GM18907 (cell line): ENCODE measurements around the gene NPIPB4.
A peak's percentile ranks its signal among the peaks of the same experiment; 100 is the strongest.
"Not testable (repeated sequence)": the region's sequence is repeated elsewhere in the genome, so short reads cannot be mapped to it uniquely, and the experiment has no call there.

Source experiments
- ATAC-seq: cut with Tn5 transposase; IDR thresholded peaks from one replicate; pipeline ENCODE4 v1.9.1; 2021; ENCODE audit warnings: mild to moderate bottlenecking, moderate library complexity; ENCODE audit not compliant: unreplicated experiment

The NPIPB4 gene

GRCh38 chr16:21857656-21858055 is at the start of gene NPIPB4:
Gene NPIPB4 (minus strand): TSS chr16:21857756. CDS start chr16:21857378, 378 bp downstream.
- ATAC-seq = not testable (repeated sequence)

GRCh38 chr16:21898998-21899397 is 41.4 kb upstream of the NPIPB4 start:
- ATAC-seq = not testable (repeated sequence)

- ATAC-seq = not testable (repeated sequence)
These were observed 24.4 kb upstream of the NPIPB4 start for GRCh38 chr16:21881988-21882387.

- not testable (repeated sequence) for ATAC-seq
These were observed 20.4 kb downstream of the NPIPB4 start for GRCh38 chr16:21837186-21837585.

- not testable (repeated sequence) for ATAC-seq
These were observed 21.2 kb downstream of the NPIPB4 start for GRCh38 chr16:21836334-21836733.

GRCh38 chr16:21835747-21836146 is 21.8 kb downstream of the NPIPB4 start:
- ATAC-seq = not testable (repeated sequence)

- ATAC-seq = not testable (repeated sequence)
These were observed 23.3 kb downstream of the NPIPB4 start for GRCh38 chr16:21834211-21834610.

GRCh38 chr16:21829929-21830328 is 27.6 kb downstream of the NPIPB4 start:
- ATAC-seq = not testable (repeated sequence)

- not testable (repeated sequence) for ATAC-seq
These were observed 31.4 kb downstream of the NPIPB4 start for GRCh38 chr16:21826067-21826706.

GRCh38 chr16:21825526-21825925 is 32.0 kb downstream of the NPIPB4 start:
- ATAC-seq = not testable (repeated sequence)

GRCh38 chr16:21823258-21823657 is 34.3 kb downstream of the NPIPB4 start:
- not testable (repeated sequence) for ATAC-seq

GRCh38 chr16:21820908-21821465 is 36.6 kb downstream of the NPIPB4 start:
- peak; percentile 7 for ATAC-seq

- peak; percentile 92 for ATAC-seq
These were observed 37.3 kb downstream of the NPIPB4 start for GRCh38 chr16:21820028-21820907.

- not testable (repeated sequence) for ATAC-seq
These were observed 37.9 kb downstream of the NPIPB4 start for GRCh38 chr16:21819617-21820016.

GRCh38 chr16:21817012-21817411 is 40.5 kb downstream of the NPIPB4 start:
- ATAC-seq = not testable (repeated sequence)

GRCh38 chr16:21815694-21816093 is 41.9 kb downstream of the NPIPB4 start:
- not testable (repeated sequence) for ATAC-seq

- ATAC-seq = not testable (repeated sequence)
These were observed 55.2 kb downstream of the NPIPB4 start for GRCh38 chr16:21802375-21802663.

- not testable (repeated sequence) for ATAC-seq
These were observed 55.8 kb downstream of the NPIPB4 start for GRCh38 chr16:21801538-21802374.

GRCh38 chr16:21798601-21799000 is 59.0 kb downstream of the NPIPB4 start:
- not testable (repeated sequence) for ATAC-seq

- not testable (repeated sequence) for ATAC-seq
These were observed 64.2 kb downstream of the NPIPB4 start for GRCh38 chr16:21793310-21793709.

GRCh38 chr16:21790506-21790905 is 67.0 kb downstream of the NPIPB4 start:
- peak; percentile 47 for ATAC-seq
